ENCODE results near the gene ULK4.

Gene ULK4

GRCh38 chr3:41223078-41223477, 738.8 kb downstream of the ULK4 start:
- no peak for DNase-seq (ENCODE audit: low read depth in 3 of 3)

GRCh38 chr3:41222501-41222900, 739.4 kb downstream of the ULK4 start:
- DNase-seq (ENCODE audit: low read depth in 3 of 3): no peak

GRCh38 chr3:41222012-41222411, 739.9 kb downstream of the ULK4 start:
- no peak for DNase-seq (ENCODE audit: low read depth in 3 of 3)

GRCh38 chr3:41220906-41221677, 740.8 kb downstream of the ULK4 start:
- DNase-seq (ENCODE audit: low read depth in 3 of 3): no peak

- DNase-seq (ENCODE audit: low read depth in 3 of 3): no peak
These were observed 742.5 kb downstream of the ULK4 start for GRCh38 chr3:41219424-41219823.

GRCh38 chr3:41216993-41217392, 744.9 kb downstream of the ULK4 start:
- DNase-seq (ENCODE audit: low read depth in 3 of 3): no peak

- DNase-seq (ENCODE audit: low read depth in 3 of 3): no peak
These were observed 745.5 kb downstream of the ULK4 start for GRCh38 chr3:41216422-41216821.

- DNase-seq (ENCODE audit: low read depth in 3 of 3): no peak
These were observed 748.3 kb downstream of the ULK4 start for GRCh38 chr3:41213588-41213987.

GRCh38 chr3:41212088-41212487, 749.8 kb downstream of the ULK4 start:
- DNase-seq (ENCODE audit: low read depth in 3 of 3): no peak

GRCh38 chr3:41210966-41211365, 750.9 kb downstream of the ULK4 start:
- no peak for DNase-seq (ENCODE audit: low read depth in 3 of 3)

GRCh38 chr3:41209646-41210045, 752.3 kb downstream of the ULK4 start:
- DNase-seq (ENCODE audit: low read depth in 3 of 3): no peak

- no peak for DNase-seq (ENCODE audit: low read depth in 3 of 3)
These were observed 753.2 kb downstream of the ULK4 start for GRCh38 chr3:41208507-41209220.

- DNase-seq (ENCODE audit: low read depth in 3 of 3): no peak
These were observed 754.5 kb downstream of the ULK4 start for GRCh38 chr3:41207355-41207754.

GRCh38 chr3:41205591-41205990, 756.3 kb downstream of the ULK4 start:
- DNase-seq (ENCODE audit: low read depth in 3 of 3): no peak

GRCh38 chr3:41204369-41204768, 757.5 kb downstream of the ULK4 start:
- no peak for DNase-seq (ENCODE audit: low read depth in 3 of 3)

- no peak for DNase-seq (ENCODE audit: low read depth in 3 of 3)
These were observed 759.0 kb downstream of the ULK4 start for GRCh38 chr3:41202834-41203345.

- no peak for DNase-seq (ENCODE audit: low read depth in 3 of 3)
These were observed 759.6 kb downstream of the ULK4 start for GRCh38 chr3:41202075-41202833.

GRCh38 chr3:41200669-41201021, 761.3 kb downstream of the ULK4 start:
- peak in 1 of 3 donors; percentile 17 for DNase-seq (ENCODE audit: low read depth in 3 of 3)

GRCh38 chr3:41199866-41200668, 761.8 kb downstream of the ULK4 start:
- DNase-seq (ENCODE audit: low read depth in 3 of 3): peak in 1 of 3 donors; percentile 17

- DNase-seq (ENCODE audit: low read depth in 3 of 3): peak; percentile 83 to 84 (median 83)
These were observed 762.7 kb downstream of the ULK4 start, which contains the start of gene CTNNB1 for GRCh38 chr3:41198950-41199865. TSS of gene CTNNB1 (plus strand) at chr3:41199505. CDS start at chr3:41224069, 24,564 bp downstream.

All from stimulated activated CD4-positive, alpha-beta T cell treated with anti-CD3 and anti-CD28 coated beads, TNF-alpha, amount 100 ng/mL, for 48 hours (primary cell).